ENCODE results near the gene CPSF4L. TPM values are rescaled to one million over a fixed set of nuclear protein-coding genes. Genes with fewer than 3 reads are reported as not detected.

CPSF4L gene
- total RNA-seq, 1 donor from 2014 or later, result not detected

- no peak overlapping the region for H3K4me3 ChIP-seq
- H3K4me1 ChIP-seq, result peaks cover 10 to 48% of the 10 kb centered on the region in 2 donors
- intact Hi-C loops (cut with DNase I), result no loop called here
- H3K27ac ChIP-seq, result peak overlapping the region; percentile 52 to 53
- H3K9me3 ChIP-seq, result no peaks in the 10 kb centered on the region
- H3K36me3 ChIP-seq, result peaks cover 19 to 20% of the 10 kb centered on the region in 2 donors
- H3K27me3 ChIP-seq, result no peaks in the 10 kb centered on the region
- DNase-seq (ENCODE audit: low spot score in 2 of 2), result no peak
- no peak for TF ChIP-seq CTCF (IDR thresholded peaks at IDR 0.05)
These were observed 24.5 kb upstream of the CPSF4L start for GRCh38 chr17:73285916-73286862.

- H3K9me3 ChIP-seq, result no peaks in the 10 kb centered on the region
- intact Hi-C loops (cut with DNase I), result no loop called here
- H3K27me3 ChIP-seq, result no peaks in the 10 kb centered on the region
- peaks cover 19 to 20% of the 10 kb centered on the region in 2 donors for H3K36me3 ChIP-seq
- H3K27ac ChIP-seq, result peak overlapping the region; percentile 3 to 44
- H3K4me3 ChIP-seq, result no peak overlapping the region
- H3K4me1 ChIP-seq, result peaks cover 4 to 42% of the 10 kb centered on the region in 2 donors
- DNase-seq (ENCODE audit: low spot score in 2 of 2), result no peak
- no peak for TF ChIP-seq CTCF (IDR thresholded peaks at IDR 0.05)
These were observed 23.9 kb upstream of the CPSF4L start for GRCh38 chr17:73285603-73285908.

GRCh38 chr17:73284906-73285602 lies 23.4 kb upstream of the CPSF4L start:
- no peaks in the 10 kb centered on the region for H3K27me3 ChIP-seq
- peaks cover 2 to 37% of the 10 kb centered on the region in 2 donors for H3K4me1 ChIP-seq
- H3K4me3 ChIP-seq, result no peak overlapping the region
- TF ChIP-seq CTCF (IDR thresholded peaks at IDR 0.05), result no peak
- DNase-seq (ENCODE audit: low spot score in 2 of 2), result no peak
- intact Hi-C loops (cut with DNase I), result no loop called here
- peaks cover 19 to 20% of the 10 kb centered on the region in 2 donors for H3K36me3 ChIP-seq
- H3K27ac ChIP-seq, result peak overlapping the region; percentile 3 to 44
- H3K9me3 ChIP-seq, result no peaks in the 10 kb centered on the region

GRCh38 chr17:73284354-73284753 lies 22.7 kb upstream of the CPSF4L start:
- peaks cover 0 to 36% of the 10 kb centered on the region in 2 donors for H3K4me1 ChIP-seq
- H3K4me3 ChIP-seq, result no peak overlapping the region
- peak overlapping the region; percentile 16 to 44 for H3K27ac ChIP-seq
- TF ChIP-seq CTCF (IDR thresholded peaks at IDR 0.05), result no peak
- H3K9me3 ChIP-seq, result no peaks in the 10 kb centered on the region
- no peaks in the 10 kb centered on the region for H3K27me3 ChIP-seq
- H3K36me3 ChIP-seq, result peaks cover 19 to 20% of the 10 kb centered on the region in 2 donors
- intact Hi-C loops (cut with DNase I), result no loop called here
- no peak for DNase-seq (ENCODE audit: low spot score in 2 of 2)

- H3K36me3 ChIP-seq, result peaks cover 19 to 20% of the 10 kb centered on the region in 2 donors
- TF ChIP-seq CTCF (IDR thresholded peaks at IDR 0.05), result no peak
- H3K27me3 ChIP-seq, result no peaks in the 10 kb centered on the region
- DNase-seq (ENCODE audit: low spot score in 2 of 2), result no peak
- H3K4me1 ChIP-seq, result peaks cover 0 to 34% of the 10 kb centered on the region in 2 donors
- peak overlapping the region; percentile 16 to 46 for H3K27ac ChIP-seq
- H3K4me3 ChIP-seq, result no peak overlapping the region
- H3K9me3 ChIP-seq, result no peaks in the 10 kb centered on the region
- intact Hi-C loops (cut with DNase I), result no loop called here
These were observed 22.2 kb upstream of the CPSF4L start for GRCh38 chr17:73283841-73284282.

Data from ascending aorta (tissue), 2 donors.